ENCODE data around the gene VPS50.
"Not testable (repeated sequence)": the region's sequence is repeated elsewhere in the genome, so short reads cannot be mapped to it uniquely, and the experiment has no call there.

The VPS50 gene

DNA sequence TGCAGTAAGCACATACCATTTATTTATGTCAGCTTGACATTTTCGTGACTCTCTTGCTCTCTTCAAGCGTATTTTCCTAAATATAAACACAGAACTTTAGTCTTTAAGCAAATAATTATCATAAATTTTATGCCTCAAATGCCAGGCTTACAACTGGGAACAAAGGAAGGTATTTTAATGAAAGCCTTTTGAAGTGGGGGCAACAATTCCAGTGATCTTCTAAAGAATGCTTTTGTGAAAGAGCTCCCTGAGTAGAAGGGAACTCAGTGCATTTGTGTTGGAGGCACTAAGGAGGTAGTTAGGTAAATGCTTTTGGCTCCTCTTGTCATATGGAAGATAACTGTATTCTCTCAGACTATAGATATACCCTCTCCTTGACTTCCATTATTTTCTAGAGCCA, 104.9 kb downstream of the VPS50 start:
- Histone ChIP-seq H3K4me2 (ENCODE audit: low read depth, low read length) (no peak overlapping the region), H3K9me3 (replicated peaks; ENCODE audit: insufficient read depth, low read length) (no peaks in the 10 kb centered on the region), H3K4me3 (ENCODE audit: low read length) (no peak overlapping the region), H3K36me3 (replicated peaks; ENCODE audit: insufficient read depth, low read length) (no peaks in the 10 kb centered on the region), H2AFZ (ENCODE audit: low read length) (no peak overlapping the region), H3F3A (ENCODE audit: insufficient read depth, low read length) (no peaks in the 10 kb centered on the region), H3K9ac (ENCODE audit: low read length) (no peak overlapping the region), H3K27me3 (replicated peaks; ENCODE audit: insufficient read depth, low read length) (no peaks in the 10 kb centered on the region), H3K79me2 (ENCODE audit: low read length) (no peaks in the 10 kb centered on the region), H3K27ac (ENCODE audit: low read length) (no peak overlapping the region), H4K20me1 (ENCODE audit: insufficient read depth, low read length) (no peaks in the 10 kb centered on the region), H3K9me2 (replicated peaks; ENCODE audit: insufficient read depth, low read length) (no peaks in the 10 kb centered on the region), H3K4me1 (ENCODE audit: low read length) (no peaks in the 10 kb centered on the region)
- DNase-seq, result no peak
- TF ChIP-seq, protein P1, sequence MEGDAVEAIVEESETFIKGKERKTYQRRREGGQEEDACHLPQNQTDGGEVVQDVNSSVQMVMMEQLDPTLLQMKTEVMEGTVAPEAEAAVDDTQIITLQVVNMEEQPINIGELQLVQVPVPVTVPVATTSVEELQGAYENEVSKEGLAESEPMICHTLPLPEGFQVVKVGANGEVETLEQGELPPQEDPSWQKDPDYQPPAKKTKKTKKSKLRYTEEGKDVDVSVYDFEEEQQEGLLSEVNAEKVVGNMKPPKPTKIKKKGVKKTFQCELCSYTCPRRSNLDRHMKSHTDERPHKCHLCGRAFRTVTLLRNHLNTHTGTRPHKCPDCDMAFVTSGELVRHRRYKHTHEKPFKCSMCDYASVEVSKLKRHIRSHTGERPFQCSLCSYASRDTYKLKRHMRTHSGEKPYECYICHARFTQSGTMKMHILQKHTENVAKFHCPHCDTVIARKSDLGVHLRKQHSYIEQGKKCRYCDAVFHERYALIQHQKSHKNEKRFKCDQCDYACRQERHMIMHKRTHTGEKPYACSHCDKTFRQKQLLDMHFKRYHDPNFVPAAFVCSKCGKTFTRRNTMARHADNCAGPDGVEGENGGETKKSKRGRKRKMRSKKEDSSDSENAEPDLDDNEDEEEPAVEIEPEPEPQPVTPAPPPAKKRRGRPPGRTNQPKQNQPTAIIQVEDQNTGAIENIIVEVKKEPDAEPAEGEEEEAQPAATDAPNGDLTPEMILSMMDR (IDR thresholded peaks at IDR 0.05; ENCODE audit: low read length), result no peak
- TF ChIP-seq EZH2phosphoT487 (IDR thresholded peaks at IDR 0.05; ENCODE audit: low read length), result no peak
- no peak for TF ChIP-seq EZH2 (optimal IDR thresholded peaks at IDR 0.05; ENCODE audit: low read depth, low read length)

DNA sequence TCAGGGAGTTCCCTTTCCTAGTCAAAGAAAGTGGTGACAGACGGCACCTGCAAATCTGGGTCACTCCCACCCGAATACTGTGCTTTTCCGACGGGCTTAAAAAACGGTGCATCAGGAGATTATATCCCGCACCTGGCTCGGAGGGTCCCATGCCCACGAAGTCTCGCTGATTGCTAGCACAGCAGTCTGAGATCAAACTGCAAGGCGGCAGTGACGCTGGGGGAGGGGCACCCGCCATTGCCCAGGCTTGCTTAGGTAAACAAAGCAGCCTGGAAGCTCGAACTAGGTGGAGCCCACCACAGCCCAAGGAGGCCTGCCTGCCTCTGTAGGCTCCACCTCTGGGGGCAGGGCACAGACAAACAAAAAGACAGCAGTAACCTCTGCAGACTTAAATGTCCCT, 110.0 kb downstream of the VPS50 start:
- not testable (repeated sequence) for H3K4me1 ChIP-seq (ENCODE audit: low read length); H3K9me3 ChIP-seq (replicated peaks; ENCODE audit: insufficient read depth, low read length); DNase-seq; H2AFZ ChIP-seq (ENCODE audit: low read length); H3K27me3 ChIP-seq (replicated peaks; ENCODE audit: insufficient read depth, low read length); H3K9me2 ChIP-seq (replicated peaks; ENCODE audit: insufficient read depth, low read length); H4K20me1 ChIP-seq (ENCODE audit: insufficient read depth, low read length); H3K4me2 ChIP-seq (ENCODE audit: low read depth, low read length); H3K9ac ChIP-seq (ENCODE audit: low read length); H3F3A ChIP-seq (ENCODE audit: insufficient read depth, low read length); H3K4me3 ChIP-seq (ENCODE audit: low read length); H3K79me2 ChIP-seq (ENCODE audit: low read length); H3K27ac ChIP-seq (ENCODE audit: low read length); H3K36me3 ChIP-seq (replicated peaks; ENCODE audit: insufficient read depth, low read length)

DNA sequence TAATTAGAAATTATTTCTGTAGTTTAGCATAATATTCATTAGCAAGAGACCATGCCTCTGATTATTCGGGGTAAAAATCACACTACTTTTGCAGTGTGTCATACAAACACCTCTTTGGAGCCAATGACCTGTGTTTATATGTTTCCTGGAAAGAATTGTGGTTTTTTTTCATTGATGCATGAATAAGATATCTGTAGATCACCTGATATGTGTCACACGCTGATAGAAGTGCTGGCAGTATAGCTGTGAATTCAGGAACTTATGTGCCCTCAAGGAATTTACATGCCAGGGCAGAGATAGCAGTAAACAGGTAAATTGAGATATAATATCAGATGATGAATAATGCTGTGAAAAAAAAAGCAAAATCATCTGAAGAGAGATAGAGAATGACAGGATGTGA, 118.2 kb downstream of the VPS50 start:
- Histone ChIP-seq H3K9me2 (replicated peaks; ENCODE audit: insufficient read depth, low read length) (no peaks in the 10 kb centered on the region), H3F3A (ENCODE audit: insufficient read depth, low read length) (no peaks in the 10 kb centered on the region), H3K9ac (ENCODE audit: low read length) (no peak overlapping the region), H3K4me3 (ENCODE audit: low read length) (no peak overlapping the region), H4K20me1 (ENCODE audit: insufficient read depth, low read length) (no peaks in the 10 kb centered on the region), H3K27me3 (replicated peaks; ENCODE audit: insufficient read depth, low read length) (no peaks in the 10 kb centered on the region), H3K79me2 (ENCODE audit: low read length) (no peaks in the 10 kb centered on the region), H3K4me2 (ENCODE audit: low read depth, low read length) (no peak overlapping the region), H3K4me1 (ENCODE audit: low read length) (no peaks in the 10 kb centered on the region), H3K9me3 (replicated peaks; ENCODE audit: insufficient read depth, low read length) (no peaks in the 10 kb centered on the region), H3K27ac (ENCODE audit: low read length) (no peak overlapping the region), H3K36me3 (replicated peaks; ENCODE audit: insufficient read depth, low read length) (no peaks in the 10 kb centered on the region), H2AFZ (ENCODE audit: low read length) (no peak overlapping the region)
- DNase-seq, result no peak
- TF ChIP-seq EZH2phosphoT487 (IDR thresholded peaks at IDR 0.05; ENCODE audit: low read length) (no peak), EZH2 (optimal IDR thresholded peaks at IDR 0.05; ENCODE audit: low read depth, low read length) (no peak)
- TF ChIP-seq, protein P1 (IDR thresholded peaks at IDR 0.05; ENCODE audit: low read length), result no peak

DNA sequence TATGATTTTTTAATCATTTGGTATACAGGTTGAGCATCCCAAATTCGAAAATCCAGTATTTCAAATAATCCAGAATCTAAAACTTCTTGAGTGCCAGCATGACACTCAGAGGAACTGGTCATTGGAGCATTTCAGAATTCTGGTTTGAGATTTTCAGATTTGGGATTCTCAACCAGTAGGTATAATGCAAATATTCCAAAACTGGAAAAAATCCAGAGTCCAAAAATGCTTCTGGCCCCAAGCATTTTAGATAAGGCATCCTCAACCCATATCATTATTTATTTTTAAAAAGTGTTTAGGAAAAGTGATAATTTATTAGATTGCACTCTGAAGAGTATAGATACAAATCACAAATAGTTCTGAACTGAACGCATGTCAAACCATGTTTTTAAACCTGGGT, 120.7 kb downstream of the VPS50 start:
- TF ChIP-seq, protein P1 (IDR thresholded peaks at IDR 0.05; ENCODE audit: low read length), result no peak
- no peak for TF ChIP-seq EZH2 (optimal IDR thresholded peaks at IDR 0.05; ENCODE audit: low read depth, low read length)
- TF ChIP-seq EZH2phosphoT487 (IDR thresholded peaks at IDR 0.05; ENCODE audit: low read length), result no peak
- no peak overlapping the region for H3K4me3 ChIP-seq (ENCODE audit: low read length)
- H2AFZ ChIP-seq (ENCODE audit: low read length), result no peak overlapping the region
- H3K79me2 ChIP-seq (ENCODE audit: low read length), result no peaks in the 10 kb centered on the region
- H3K9me2 ChIP-seq (replicated peaks; ENCODE audit: insufficient read depth, low read length), result no peaks in the 10 kb centered on the region
- H3K27me3 ChIP-seq (replicated peaks; ENCODE audit: insufficient read depth, low read length), result no peaks in the 10 kb centered on the region
- H3K9ac ChIP-seq (ENCODE audit: low read length), result no peak overlapping the region
- no peak for DNase-seq
- H3K27ac ChIP-seq (ENCODE audit: low read length), result no peak overlapping the region
- no peaks in the 10 kb centered on the region for H3F3A ChIP-seq (ENCODE audit: insufficient read depth, low read length)
- H3K4me2 ChIP-seq (ENCODE audit: low read depth, low read length), result no peak overlapping the region
- no peaks in the 10 kb centered on the region for H3K36me3 ChIP-seq (replicated peaks; ENCODE audit: insufficient read depth, low read length)
- no peaks in the 10 kb centered on the region for H3K9me3 ChIP-seq (replicated peaks; ENCODE audit: insufficient read depth, low read length)
- H4K20me1 ChIP-seq (ENCODE audit: insufficient read depth, low read length), result no peaks in the 10 kb centered on the region
- H3K4me1 ChIP-seq (ENCODE audit: low read length), result no peaks in the 10 kb centered on the region

All from MM.1S (cell line).